ENCODE measurements around the gene PRMT2. TPM values are rescaled to one million over a fixed set of nuclear protein-coding genes. Genes with fewer than 3 reads are reported as not detected.

Gene PRMT2
- total RNA-seq, 2 donors from 2014 or later, result 81.3 to 95.1 TPM

- Mint-ChIP-seq H3K4me3 (no peak overlapping the region), H3K9me3 (peaks cover 2 to 14% of the 10 kb centered on the region in 2 donors), H3K27ac (peak overlapping the region; percentile 70), H3K4me1 (ENCODE audit: low read depth) (peaks cover 8% of the 10 kb centered on the region), H3K27me3 (ENCODE audit: low read depth) (no peaks in the 10 kb centered on the region), H3K36me3 (ENCODE audit: insufficient read depth in 2 of 2) (peaks cover 33 to 67% of the 10 kb centered on the region in 2 donors)
- DNase-seq (no peak), ATAC-seq (replicated peaks in 1 of 2) (no peak)
Measured at GRCh38 chr21:46655230-46655629, 19.8 kb downstream of the PRMT2 start.

- H3K27me3 Mint-ChIP-seq (ENCODE audit: low read depth), result no peaks in the 10 kb centered on the region
- no peak overlapping the region for H3K27ac Mint-ChIP-seq
- DNase-seq (no peak), ATAC-seq (replicated peaks in 1 of 2) (no peak)
- peaks cover 15% of the 10 kb centered on the region for H3K4me1 Mint-ChIP-seq (ENCODE audit: low read depth)
- peaks cover 29 to 56% of the 10 kb centered on the region in 2 donors for H3K36me3 Mint-ChIP-seq (ENCODE audit: insufficient read depth in 2 of 2)
- peaks cover 2 to 14% of the 10 kb centered on the region in 2 donors for H3K9me3 Mint-ChIP-seq
- no peak overlapping the region for H3K4me3 Mint-ChIP-seq
Measured at GRCh38 chr21:46656820-46657219, 21.3 kb downstream of the PRMT2 start.

- Mint-ChIP-seq H3K9me3 (peaks cover 0 to 5% of the 10 kb centered on the region in 2 donors), H3K4me3 (peak overlapping the region in 1 of 2 donors; percentile 25), H3K27ac (no peak overlapping the region), H3K4me1 (ENCODE audit: low read depth) (peaks cover 16% of the 10 kb centered on the region), H3K36me3 (ENCODE audit: insufficient read depth in 2 of 2) (peaks cover 11 to 22% of the 10 kb centered on the region in 2 donors), H3K27me3 (ENCODE audit: low read depth) (no peaks in the 10 kb centered on the region)
- ATAC-seq (replicated peaks in 1 of 2), result peak; percentile 83 to 85
- peak; percentile 21 to 48 for DNase-seq
Measured at GRCh38 chr21:46660505-46660904, 25.0 kb downstream of the PRMT2 start.

- Mint-ChIP-seq H3K4me1 (ENCODE audit: low read depth) (peaks cover 21% of the 10 kb centered on the region), H3K27me3 (ENCODE audit: low read depth) (no peaks in the 10 kb centered on the region), H3K4me3 (peak overlapping the region; percentile 49 to 63), H3K36me3 (ENCODE audit: insufficient read depth in 2 of 2) (peaks cover 7 to 16% of the 10 kb centered on the region in 2 donors), H3K27ac (no peak overlapping the region), H3K9me3 (peaks cover 0 to 1% of the 10 kb centered on the region in 2 donors)
- ATAC-seq (replicated peaks in 1 of 2) (peak; percentile 32 to 48), DNase-seq (peak; percentile 47 to 60)
Measured at GRCh38 chr21:46661211-46661625, 25.7 kb downstream of the PRMT2 start.

- no peaks in the 10 kb centered on the region for H3K27me3 Mint-ChIP-seq (ENCODE audit: low read depth)
- peaks cover 21% of the 10 kb centered on the region for H3K4me1 Mint-ChIP-seq (ENCODE audit: low read depth)
- peak overlapping the region in 1 of 2 donors; percentile 63 for H3K4me3 Mint-ChIP-seq
- peak in 1 of 2 donors; percentile 7 for ATAC-seq (replicated peaks in 1 of 2)
- peaks cover 5 to 10% of the 10 kb centered on the region in 2 donors for H3K36me3 Mint-ChIP-seq (ENCODE audit: insufficient read depth in 2 of 2)
- no peak for DNase-seq
- no peaks in the 10 kb centered on the region for H3K9me3 Mint-ChIP-seq
- H3K27ac Mint-ChIP-seq, result no peak overlapping the region
Measured at GRCh38 chr21:46661642-46662366, 26.3 kb downstream of the PRMT2 start.

GRCh38 chr21:46662367-46662654, 26.8 kb downstream of the PRMT2 start:
- peaks cover 21% of the 10 kb centered on the region for H3K4me1 Mint-ChIP-seq (ENCODE audit: low read depth)
- no peak for DNase-seq
- no peak overlapping the region for H3K4me3 Mint-ChIP-seq
- H3K9me3 Mint-ChIP-seq, result no peaks in the 10 kb centered on the region
- H3K36me3 Mint-ChIP-seq (ENCODE audit: insufficient read depth in 2 of 2), result peaks cover 4 to 5% of the 10 kb centered on the region in 2 donors
- no peak for ATAC-seq (replicated peaks in 1 of 2)
- H3K27ac Mint-ChIP-seq, result no peak overlapping the region
- H3K27me3 Mint-ChIP-seq (ENCODE audit: low read depth), result no peaks in the 10 kb centered on the region

GRCh38 chr21:46662765-46663500, 27.5 kb downstream of the PRMT2 start:
- ATAC-seq (replicated peaks in 1 of 2), result no peak
- DNase-seq, result no peak
- no peak overlapping the region for H3K4me3 Mint-ChIP-seq

GRCh38 chr21:46663754-46664153, 28.3 kb downstream of the PRMT2 start:
- no peaks in the 10 kb centered on the region for H3K9me3 Mint-ChIP-seq
- DNase-seq (no peak), ATAC-seq (replicated peaks in 1 of 2) (no peak)
- H3K4me1 Mint-ChIP-seq (ENCODE audit: low read depth), result peaks cover 26% of the 10 kb centered on the region
- no peak overlapping the region for H3K4me3 Mint-ChIP-seq
- no peaks in the 10 kb centered on the region for H3K27me3 Mint-ChIP-seq (ENCODE audit: low read depth)
- no peak overlapping the region for H3K27ac Mint-ChIP-seq
- peaks cover 2 to 4% of the 10 kb centered on the region in 2 donors for H3K36me3 Mint-ChIP-seq (ENCODE audit: insufficient read depth in 2 of 2)

More at GRCh38 chr21:46662765-46663500, 27.5 kb downstream of the PRMT2 start:
- no peak overlapping the region for H3K27ac Mint-ChIP-seq
- H3K9me3 Mint-ChIP-seq, result no peaks in the 10 kb centered on the region
- no peaks in the 10 kb centered on the region for H3K27me3 Mint-ChIP-seq (ENCODE audit: low read depth)
- H3K36me3 Mint-ChIP-seq (ENCODE audit: insufficient read depth in 2 of 2), result peaks cover 2 to 4% of the 10 kb centered on the region in 2 donors
- peaks cover 21% of the 10 kb centered on the region for H3K4me1 Mint-ChIP-seq (ENCODE audit: low read depth)

- ATAC-seq (replicated peaks in 1 of 2), result no peak
- Mint-ChIP-seq H3K27ac (no peak overlapping the region), H3K4me1 (ENCODE audit: low read depth) (peaks cover 26% of the 10 kb centered on the region), H3K9me3 (no peaks in the 10 kb centered on the region), H3K36me3 (ENCODE audit: insufficient read depth in 2 of 2) (peaks cover 2 to 4% of the 10 kb centered on the region in 2 donors), H3K27me3 (ENCODE audit: low read depth) (no peaks in the 10 kb centered on the region), H3K4me3 (no peak overlapping the region)
- DNase-seq, result no peak
Measured at GRCh38 chr21:46664316-46664995, 29.0 kb downstream of the PRMT2 start.

GRCh38 chr21:46665566-46665965, 30.1 kb downstream of the PRMT2 start:
- Mint-ChIP-seq H3K4me1 (ENCODE audit: low read depth) (peaks cover 20% of the 10 kb centered on the region), H3K27ac (no peak overlapping the region), H3K4me3 (no peak overlapping the region), H3K27me3 (ENCODE audit: low read depth) (no peaks in the 10 kb centered on the region), H3K36me3 (ENCODE audit: insufficient read depth in 2 of 2) (peaks cover 2 to 4% of the 10 kb centered on the region in 2 donors), H3K9me3 (no peaks in the 10 kb centered on the region)
- no peak for DNase-seq
- peak; percentile 44 to 52 for ATAC-seq (replicated peaks in 1 of 2)

- ATAC-seq (replicated peaks in 1 of 2) (peak; percentile 31 to 56), DNase-seq (peak; percentile 22 to 32)
- Mint-ChIP-seq H3K4me1 (ENCODE audit: low read depth) (peaks cover 11% of the 10 kb centered on the region), H3K36me3 (ENCODE audit: insufficient read depth in 2 of 2) (peaks cover 2 to 4% of the 10 kb centered on the region in 2 donors), H3K9me3 (no peaks in the 10 kb centered on the region), H3K4me3 (peak overlapping the region; percentile 84 to 85), H3K27me3 (ENCODE audit: low read depth) (no peaks in the 10 kb centered on the region), H3K27ac (no peak overlapping the region)
Measured at GRCh38 chr21:46666941-46667740, 31.7 kb downstream of the PRMT2 start.

- no peaks in the 10 kb centered on the region for H3K9me3 Mint-ChIP-seq
- H3K27ac Mint-ChIP-seq, result no peak overlapping the region
- H3K4me1 Mint-ChIP-seq (ENCODE audit: low read depth), result peaks cover 11% of the 10 kb centered on the region
- no peaks in the 10 kb centered on the region for H3K27me3 Mint-ChIP-seq (ENCODE audit: low read depth)
- ATAC-seq (replicated peaks in 1 of 2) (peak; percentile 53 to 73), DNase-seq (peak; percentile 21 to 37)
- peak overlapping the region; percentile 84 to 85 for H3K4me3 Mint-ChIP-seq
- peaks cover 2 to 4% of the 10 kb centered on the region in 2 donors for H3K36me3 Mint-ChIP-seq (ENCODE audit: insufficient read depth in 2 of 2)
Measured at GRCh38 chr21:46667741-46668380, 32.4 kb downstream of the PRMT2 start.
